ENCODE data around the gene OTOP3.
"Not testable (repeated sequence)": the region's sequence is repeated elsewhere in the genome, so short reads cannot be mapped to it uniquely, and the experiment has no call there.

OTOP3 gene

GRCh38 chr17:74904687-74905409 is 30.9 kb upstream of the OTOP3 start:
- no peak overlapping the region for H3K4me3 ChIP-seq (replicated peaks in 1 of 2; ENCODE audit: low read depth in 2 of 2, low read length in 2 of 2)
- no peak for TF ChIP-seq CTCF (IDR thresholded peaks at IDR 0.05; ENCODE audit: low read depth, low read length)
- no peak for DNase-seq (ENCODE audit: low read depth in 2 of 2)

- DNase-seq (ENCODE audit: low read depth in 2 of 2); H3K4me3 ChIP-seq (replicated peaks in 1 of 2; ENCODE audit: low read depth in 2 of 2, low read length in 2 of 2): not testable (repeated sequence)
Measured at GRCh38 chr17:74906214-74906793, 29.4 kb upstream of the OTOP3 start.

- no peak for DNase-seq (ENCODE audit: low read depth in 2 of 2)
- no peak for TF ChIP-seq CTCF (IDR thresholded peaks at IDR 0.05; ENCODE audit: low read depth, low read length)
- no peak overlapping the region for H3K4me3 ChIP-seq (replicated peaks in 1 of 2; ENCODE audit: low read depth in 2 of 2, low read length in 2 of 2)
Measured at GRCh38 chr17:74907012-74907411, 28.7 kb upstream of the OTOP3 start.

GRCh38 chr17:74909097-74909496 is 26.6 kb upstream of the OTOP3 start:
- not testable (repeated sequence) for H3K4me3 ChIP-seq (replicated peaks in 1 of 2; ENCODE audit: low read depth in 2 of 2, low read length in 2 of 2); DNase-seq (ENCODE audit: low read depth in 2 of 2)

- H3K4me3 ChIP-seq (replicated peaks in 1 of 2; ENCODE audit: low read depth in 2 of 2, low read length in 2 of 2); DNase-seq (ENCODE audit: low read depth in 2 of 2): not testable (repeated sequence)
Measured at GRCh38 chr17:74911423-74911822, 24.3 kb upstream of the OTOP3 start.

- DNase-seq (ENCODE audit: low read depth in 2 of 2): no peak
- no peak for TF ChIP-seq CTCF (IDR thresholded peaks at IDR 0.05; ENCODE audit: low read depth, low read length)
- H3K4me3 ChIP-seq (replicated peaks in 1 of 2; ENCODE audit: low read depth in 2 of 2, low read length in 2 of 2): no peak overlapping the region
Measured at GRCh38 chr17:74916136-74916850, 19.4 kb upstream of the OTOP3 start.

GRCh38 chr17:74916851-74917199 is 18.9 kb upstream of the OTOP3 start:
- H3K4me3 ChIP-seq (replicated peaks in 1 of 2; ENCODE audit: low read depth in 2 of 2, low read length in 2 of 2): no peak overlapping the region
- no peak for TF ChIP-seq CTCF (IDR thresholded peaks at IDR 0.05; ENCODE audit: low read depth, low read length)
- no peak for DNase-seq (ENCODE audit: low read depth in 2 of 2)

GRCh38 chr17:74917430-74917829 is 18.3 kb upstream of the OTOP3 start:
- H3K4me3 ChIP-seq (replicated peaks in 1 of 2; ENCODE audit: low read depth in 2 of 2, low read length in 2 of 2): no peak overlapping the region
- no peak for TF ChIP-seq CTCF (IDR thresholded peaks at IDR 0.05; ENCODE audit: low read depth, low read length)
- DNase-seq (ENCODE audit: low read depth in 2 of 2): no peak

Data from cardiac fibroblast (primary cell).